ENCODE measurements around the gene ZNF763. TPM values are rescaled to one million over a fixed set of nuclear protein-coding genes. Genes with fewer than 3 reads are reported as not detected.

ZNF763 gene
- total RNA-seq, 2 donors from 2014 or later, result 4.4 to 5.0 TPM

- TF ChIP-seq CTCF (conservative IDR thresholded peaks at IDR 0.05), result no peak
- Histone ChIP-seq H3K4me3 (ENCODE audit: low read length) (peak overlapping the region; percentile 61), H3K27me3 (ENCODE audit: control insufficient read depth, insufficient read depth, low read length, poor library complexity, severe bottlenecking) (no peaks in the 10 kb centered on the region), H3K4me1 (ENCODE audit: control insufficient read depth, insufficient read depth, low read length) (no peaks in the 10 kb centered on the region), H3K9me3 (ENCODE audit: control insufficient read depth, low read length) (peaks cover 72% of the 10 kb centered on the region), H3K27ac (ENCODE audit: low read depth, low read length) (no peak overlapping the region), H3K36me3 (ENCODE audit: control insufficient read depth, insufficient read depth, low read length) (peaks cover 58% of the 10 kb centered on the region), H3K9ac (ENCODE audit: extremely low read depth, low read length, poor library complexity, severe bottlenecking) (no peak overlapping the region)
- no peak for DNase-seq
- peaks cover 95% of the 10 kb centered on the region for H3K9me3 Mint-ChIP-seq
- H3K4me3 Mint-ChIP-seq, result no peak overlapping the region
- no peak overlapping the region for H3K27ac Mint-ChIP-seq
- WGBS, 2 experiments (ENCODE audit: insufficient coverage in 1 of 2, insufficient read length in 1 of 2), result 92 to 97% methylated on average over 6 to 10 of the region's 10 CpGs
- no peaks in the 10 kb centered on the region for H3K27me3 Mint-ChIP-seq (ENCODE audit: insufficient read depth)
- no peaks in the 10 kb centered on the region for H3K4me1 Mint-ChIP-seq
- peaks cover 79% of the 10 kb centered on the region for H3K36me3 Mint-ChIP-seq (ENCODE audit: low read depth)
Observed at GRCh38 chr19:11942008-11942842, 22.6 kb upstream of the ZNF763 start.

GRCh38 chr19:11942843-11943108 is 22.1 kb upstream of the ZNF763 start:
- Histone ChIP-seq H3K27me3 (ENCODE audit: control insufficient read depth, insufficient read depth, low read length, poor library complexity, severe bottlenecking) (no peaks in the 10 kb centered on the region), H3K9me3 (ENCODE audit: control insufficient read depth, low read length) (peaks cover 74% of the 10 kb centered on the region), H3K9ac (ENCODE audit: extremely low read depth, low read length, poor library complexity, severe bottlenecking) (no peak overlapping the region), H3K36me3 (ENCODE audit: control insufficient read depth, insufficient read depth, low read length) (peaks cover 64% of the 10 kb centered on the region), H3K4me3 (ENCODE audit: low read length) (peak overlapping the region; percentile 61), H3K4me1 (ENCODE audit: control insufficient read depth, insufficient read depth, low read length) (no peaks in the 10 kb centered on the region), H3K27ac (ENCODE audit: low read depth, low read length) (no peak overlapping the region)
- peaks cover 82% of the 10 kb centered on the region for H3K36me3 Mint-ChIP-seq (ENCODE audit: low read depth)
- H3K9me3 Mint-ChIP-seq, result peaks cover 95% of the 10 kb centered on the region
- no peak overlapping the region for H3K4me3 Mint-ChIP-seq
- TF ChIP-seq CTCF (conservative IDR thresholded peaks at IDR 0.05), result no peak
- H3K27ac Mint-ChIP-seq, result no peak overlapping the region
- no peaks in the 10 kb centered on the region for H3K27me3 Mint-ChIP-seq (ENCODE audit: insufficient read depth)
- H3K4me1 Mint-ChIP-seq, result no peaks in the 10 kb centered on the region
- DNase-seq, result no peak

- Mint-ChIP-seq H3K36me3 (ENCODE audit: low read depth) (peaks cover 91% of the 10 kb centered on the region), H3K27me3 (ENCODE audit: insufficient read depth) (no peaks in the 10 kb centered on the region), H3K9me3 (peaks cover 97% of the 10 kb centered on the region), H3K27ac (no peak overlapping the region), H3K4me1 (no peaks in the 10 kb centered on the region), H3K4me3 (no peak overlapping the region)
- Histone ChIP-seq H3K27ac (ENCODE audit: low read depth, low read length) (no peak overlapping the region), H3K36me3 (ENCODE audit: control insufficient read depth, insufficient read depth, low read length) (peaks cover 80% of the 10 kb centered on the region), H3K9ac (ENCODE audit: extremely low read depth, low read length, poor library complexity, severe bottlenecking) (no peak overlapping the region), H3K9me3 (ENCODE audit: control insufficient read depth, low read length) (peaks cover 86% of the 10 kb centered on the region), H3K27me3 (ENCODE audit: control insufficient read depth, insufficient read depth, low read length, poor library complexity, severe bottlenecking) (no peaks in the 10 kb centered on the region), H3K4me3 (ENCODE audit: low read length) (peak overlapping the region; percentile 66), H3K4me1 (ENCODE audit: control insufficient read depth, insufficient read depth, low read length) (no peaks in the 10 kb centered on the region)
- WGBS, 2 experiments (ENCODE audit: insufficient coverage in 1 of 2, insufficient read length in 1 of 2), result 92 to 100% methylated on average over 3 to 4 of the region's 4 CpGs
- no peak for TF ChIP-seq CTCF (conservative IDR thresholded peaks at IDR 0.05)
- DNase-seq, result no peak
Observed at GRCh38 chr19:11944656-11945055, 20.2 kb upstream of the ZNF763 start.

Data from endodermal cell (in vitro differentiated cells).